HPDE6-E6E7 (cell line): ENCODE results near the gene BET1.

Experiments used
- DNase-seq: peaks from one replicate; pipeline ENCODE4 v3.0.0; 2011; ENCODE audit warnings: missing footprints; ENCODE audit errors: extremely low spot score

The BET1 gene

GRCh38 chr7:94012746-94013145 lies 8.6 kb upstream of the BET1 start:
- no peak for DNase-seq

- no peak for DNase-seq
Measured at GRCh38 chr7:94011714-94012353, 7.7 kb upstream of the BET1 start.

DNA sequence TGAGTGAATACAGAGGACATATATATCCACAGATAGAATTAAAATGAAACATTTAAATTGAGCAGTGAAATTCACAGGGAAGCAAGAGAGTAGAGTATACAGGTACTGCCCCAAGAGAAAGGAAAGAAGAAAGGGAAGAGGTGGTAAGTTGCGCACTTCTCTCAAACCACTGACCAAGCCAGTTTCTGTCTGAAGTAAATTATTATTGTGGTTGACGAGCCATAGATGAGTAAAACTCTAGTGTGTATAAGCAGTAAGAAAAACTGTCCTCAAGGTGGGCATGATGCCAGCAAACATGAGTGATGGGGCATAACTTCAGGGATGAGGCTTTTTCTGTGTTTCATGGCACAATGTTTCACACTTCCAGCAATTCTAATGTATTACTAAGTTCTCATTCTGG lies 4.4 kb upstream of the BET1 start:
- DNase-seq, result no peak

DNA sequence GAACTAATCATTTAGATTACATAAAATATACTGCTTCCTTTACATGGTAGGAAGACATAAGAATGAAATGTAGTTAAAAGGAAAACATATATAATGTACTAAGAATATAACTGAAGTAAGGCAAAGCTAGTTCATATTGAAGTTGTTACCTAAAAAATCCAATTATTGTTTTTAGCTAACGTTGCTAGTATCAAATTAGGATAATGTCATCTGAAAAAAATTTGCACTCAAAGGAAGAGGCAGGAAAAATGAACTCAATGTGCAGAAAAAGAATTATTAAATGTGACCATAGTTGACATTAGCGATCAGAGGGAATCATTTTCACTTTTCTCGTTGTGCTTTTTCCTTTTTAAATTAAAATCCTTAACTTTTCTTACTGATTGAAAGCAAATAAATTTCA lies 1.6 kb upstream of the BET1 start:
- DNase-seq, result no peak

DNA sequence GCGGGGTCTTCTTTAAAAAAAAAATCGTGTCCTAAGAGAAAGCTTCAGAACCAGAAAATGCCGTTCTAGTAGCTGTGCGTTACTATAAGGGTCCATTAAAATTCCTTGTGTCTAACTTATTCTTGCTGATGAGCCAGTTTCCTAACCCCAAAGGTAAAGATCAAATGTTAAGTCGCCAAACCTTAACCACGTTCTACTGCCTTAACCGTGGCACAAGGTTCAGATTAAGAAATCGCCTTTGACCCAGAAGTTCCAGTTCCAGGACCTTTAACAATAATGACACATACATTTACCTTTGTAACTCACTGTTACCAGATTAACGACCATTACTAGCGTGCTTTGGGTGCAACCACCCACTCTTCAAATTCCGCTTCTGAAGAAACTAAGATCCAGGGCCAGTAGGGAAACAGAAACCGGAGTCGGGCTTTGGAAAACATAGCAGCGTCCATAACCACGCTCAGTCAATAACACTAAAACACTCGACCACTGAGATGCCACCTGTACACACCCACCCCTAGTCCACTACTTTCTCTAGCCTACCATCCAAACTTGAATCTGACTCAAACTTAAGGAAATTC lies 620 bp downstream of the BET1 start:
- DNase-seq, result peak; percentile 23

- no peak for DNase-seq
Measured at GRCh38 chr7:94001396-94001795, 2.8 kb downstream of the BET1 start.

DNA sequence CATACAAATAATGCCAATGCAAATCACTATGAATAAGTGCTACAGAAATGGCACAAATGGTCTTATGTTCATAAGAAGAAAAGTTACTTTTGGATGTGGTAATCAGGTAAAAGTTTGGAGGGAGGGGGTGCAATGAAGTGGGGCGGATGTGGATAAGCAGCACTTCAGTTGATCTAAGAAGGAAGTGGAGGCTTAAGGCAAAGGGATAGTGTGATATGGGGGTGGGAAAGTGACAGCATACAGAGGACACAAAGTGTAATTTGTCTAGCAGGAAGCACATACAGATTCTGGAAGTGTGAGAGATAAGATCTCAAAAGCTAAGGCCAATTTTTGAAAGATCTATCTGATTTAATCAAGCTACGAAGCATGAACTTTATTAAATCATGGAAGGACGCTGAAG lies 6.3 kb downstream of the BET1 start:
- DNase-seq, result no peak

- no peak for DNase-seq
Measured at GRCh38 chr7:93992421-93993110, 11.6 kb downstream of the BET1 start.

GRCh38 chr7:93987297-93987696 lies 16.9 kb downstream of the BET1 start:
- DNase-seq, result no peak

DNA sequence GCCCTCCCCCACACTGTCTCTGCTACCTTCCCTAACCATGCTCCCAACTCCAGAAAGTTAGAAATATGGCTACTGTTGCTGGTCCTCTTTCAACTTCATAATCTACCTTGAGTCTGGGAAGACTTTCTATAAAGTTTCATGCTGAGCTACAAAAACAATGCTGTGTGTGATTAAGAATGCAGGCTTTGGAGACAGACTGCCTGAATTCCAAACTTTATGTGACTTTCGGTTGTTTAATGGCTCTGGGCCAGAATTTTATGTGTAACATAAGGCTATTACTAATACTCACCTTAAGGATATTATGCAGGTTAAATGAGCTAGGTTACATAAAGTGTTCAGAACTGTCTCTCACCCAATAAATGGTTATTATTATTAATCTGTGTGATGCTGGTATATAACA lies 19.1 kb downstream of the BET1 start:
- DNase-seq, result no peak

DNA sequence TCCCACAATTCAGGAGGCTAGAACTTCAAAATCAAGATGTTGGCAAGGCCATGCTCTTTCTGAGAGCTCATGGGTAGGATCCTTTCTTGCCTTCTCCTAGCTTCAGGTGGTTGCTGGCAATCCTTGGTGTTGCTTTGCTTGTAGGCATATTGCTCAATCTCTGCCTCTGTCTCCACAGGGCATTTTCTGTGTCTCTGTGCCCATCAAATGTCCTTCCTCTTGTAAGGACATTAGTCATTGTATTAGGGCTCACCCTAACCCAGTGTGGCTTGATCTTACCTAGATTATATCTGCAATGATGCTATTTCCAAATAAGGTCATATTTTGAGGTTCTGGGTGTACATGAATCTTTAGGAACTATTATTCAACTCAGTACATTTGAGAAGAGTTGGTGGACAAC lies 20.1 kb downstream of the BET1 start:
- no peak for DNase-seq

GRCh38 chr7:93981480-93981874 lies 22.7 kb downstream of the BET1 start:
- DNase-seq, result no peak

DNA sequence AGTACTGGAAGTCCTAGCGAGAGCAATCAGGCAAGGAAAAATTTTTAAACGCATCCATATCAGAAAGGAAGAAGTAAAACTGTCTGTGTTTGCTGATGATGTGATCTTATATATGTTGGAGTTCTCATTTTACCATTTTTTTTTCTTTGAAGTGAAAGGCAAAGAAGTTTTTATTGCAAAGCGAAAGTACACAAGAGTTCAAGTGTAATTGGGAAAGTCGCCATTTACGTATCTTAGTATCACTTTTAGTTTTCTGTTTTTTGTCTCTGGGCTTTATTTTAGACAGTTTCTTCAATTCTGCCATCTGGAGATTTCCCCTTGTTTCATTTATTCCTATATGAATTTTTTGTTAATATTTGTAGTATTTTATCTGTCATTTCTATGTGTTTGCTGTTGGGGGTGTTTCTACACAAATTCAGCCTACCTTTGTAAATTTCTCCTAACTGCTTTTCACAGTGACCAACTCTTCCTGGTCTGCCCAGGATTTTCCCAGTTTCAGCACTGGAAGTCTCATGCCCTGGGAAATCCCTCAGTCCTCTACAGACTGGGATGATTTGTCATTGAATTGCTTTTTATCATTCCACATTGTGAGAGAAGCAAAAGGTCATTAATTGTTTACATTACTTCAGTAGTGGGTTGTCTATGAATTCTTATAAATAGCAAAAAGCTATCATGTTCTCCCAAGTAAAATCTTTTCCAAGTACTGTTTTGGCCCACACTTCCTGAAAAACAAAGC lies 23.2 kb downstream of the BET1 start:
- DNase-seq, result no peak

GRCh38 chr7:93977211-93977950 lies 26.8 kb downstream of the BET1 start:
- DNase-seq, result no peak

DNA sequence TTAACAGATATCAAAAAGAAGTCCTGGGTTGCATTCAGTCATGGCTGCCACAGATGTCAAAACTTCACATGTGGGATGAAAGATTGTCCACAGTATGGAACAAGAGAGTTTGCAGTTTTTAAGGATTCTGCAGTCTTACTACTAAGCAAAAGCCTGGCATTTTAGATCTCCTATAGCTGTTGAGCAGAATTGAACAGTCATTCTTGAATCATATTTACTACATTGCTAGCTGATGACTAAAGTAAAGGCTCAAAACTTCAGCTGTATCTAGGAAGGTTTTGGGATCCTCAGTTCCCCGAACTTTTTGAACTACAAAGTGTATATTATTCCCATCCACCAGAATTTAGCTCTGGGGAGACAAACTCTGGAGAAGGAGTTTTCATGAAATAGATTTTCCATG lies 31.0 kb downstream of the BET1 start:
- no peak for DNase-seq

DNA sequence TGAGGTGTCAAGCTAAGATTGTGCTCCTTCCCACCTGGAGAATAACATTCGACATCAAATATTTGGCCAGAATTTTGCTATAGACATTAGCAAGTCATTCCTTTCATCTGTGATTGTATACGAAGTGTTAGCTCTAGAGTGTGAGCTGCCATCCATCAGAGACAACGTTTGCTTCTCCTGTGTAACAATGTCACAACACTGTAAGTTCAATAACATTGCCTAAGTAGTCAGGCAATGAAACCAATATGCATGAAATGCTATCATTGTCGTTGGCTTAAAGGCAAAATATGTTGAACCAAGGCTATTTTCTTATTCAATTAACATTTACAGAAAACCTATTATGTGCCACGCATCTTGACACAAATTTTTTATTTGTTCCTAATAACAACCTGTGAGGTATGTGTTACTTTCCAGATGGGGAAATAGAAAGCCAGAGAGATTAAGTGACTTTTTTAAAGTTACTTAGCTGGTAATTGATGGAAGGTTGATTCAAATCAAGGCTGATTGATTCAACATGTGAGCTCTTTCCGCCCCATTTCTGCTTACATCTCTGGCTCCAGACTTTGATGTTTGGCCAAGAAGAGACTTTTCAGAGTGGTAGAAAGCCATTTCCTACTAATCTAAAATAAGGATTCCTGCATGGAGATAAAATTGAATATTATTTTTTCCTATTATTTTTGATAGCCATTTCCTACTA lies 32.0 kb downstream of the BET1 start:
- DNase-seq, result no peak

DNA sequence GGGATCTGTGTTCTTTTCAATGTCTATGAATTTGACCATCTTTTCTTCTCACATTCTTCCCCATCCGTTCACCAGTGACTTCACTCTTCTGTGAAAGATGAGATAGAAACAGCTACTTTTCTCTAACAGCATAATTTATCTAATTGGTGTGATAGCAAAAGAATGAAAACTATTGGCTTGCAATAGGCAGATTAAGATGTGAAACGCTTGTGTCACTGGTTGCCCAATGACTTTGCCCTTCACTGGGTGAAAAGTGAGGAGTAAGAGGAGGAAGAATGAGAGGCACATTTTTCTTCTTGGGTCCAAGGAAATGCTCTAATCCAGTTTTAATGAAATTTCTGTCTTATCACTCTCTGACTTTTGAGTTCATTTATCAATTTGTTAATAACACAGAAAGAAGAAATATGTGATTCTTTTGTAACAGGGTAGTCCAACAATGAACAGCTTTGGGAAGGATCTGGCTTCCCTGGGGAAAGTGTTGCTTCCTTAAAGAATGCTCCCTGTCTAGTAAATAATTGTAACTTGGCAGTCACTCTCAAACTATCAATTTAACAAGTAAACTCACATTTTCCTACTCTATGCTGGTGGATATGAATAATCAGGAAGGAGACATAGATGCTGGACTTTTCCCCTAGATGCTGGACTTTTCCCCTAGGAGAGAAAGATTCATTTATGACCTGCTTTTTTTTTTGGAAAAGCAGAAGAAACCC lies 35.1 kb downstream of the BET1 start:
- DNase-seq, result no peak

- no peak for DNase-seq
Measured at GRCh38 chr7:93964813-93965212, 39.3 kb downstream of the BET1 start.

DNA sequence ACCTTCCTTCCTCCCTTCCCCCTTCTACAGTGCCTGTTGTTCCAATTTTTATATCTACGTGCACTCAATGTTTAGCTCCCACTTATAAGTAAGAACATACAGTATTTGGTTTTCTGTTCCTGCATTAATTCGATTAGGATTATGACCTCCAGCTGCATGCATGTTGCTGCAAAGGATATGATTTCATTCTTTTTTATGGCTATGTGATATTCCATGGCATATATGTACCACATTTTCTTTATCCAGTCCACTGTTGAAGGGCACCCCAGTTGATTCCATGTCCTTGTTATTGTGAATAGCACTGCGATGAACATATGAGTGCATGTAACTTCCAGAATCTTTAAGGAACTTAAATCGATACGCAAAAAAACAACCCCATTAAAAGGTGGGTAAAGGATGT lies 39.9 kb downstream of the BET1 start:
- no peak for DNase-seq

- DNase-seq, result no peak
Measured at GRCh38 chr7:93960986-93961385, 43.2 kb downstream of the BET1 start.

DNA sequence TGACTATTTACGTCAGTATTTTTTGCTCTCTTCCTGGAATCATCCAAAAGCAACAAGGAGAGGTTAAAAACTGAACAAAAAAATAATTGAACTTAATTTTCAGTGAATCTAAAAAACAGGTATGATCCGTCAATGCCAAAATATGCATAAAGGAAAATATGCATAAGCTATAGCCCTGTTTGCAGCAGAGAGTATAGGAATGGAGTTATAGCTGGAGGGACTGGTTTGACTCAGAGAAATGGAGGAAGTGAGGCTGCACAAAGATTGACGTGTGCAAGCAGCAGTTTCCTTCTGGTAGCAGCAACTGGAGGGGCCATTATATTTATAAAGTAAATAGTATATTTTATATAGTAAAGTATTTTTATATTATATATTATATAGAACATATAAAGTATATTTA lies 45.5 kb downstream of the BET1 start:
- no peak for DNase-seq
